Peyer's patch (tissue), 4 donors: ENCODE results near the gene EFHC2.

Experiments
- POLR2A ChIP-seq, 2 donors: fragments of 450-650 bp; IDR thresholded peaks; one replicate each; pipeline ENCODE4 v1.5.1; 2017; ENCODE audit warnings: antibody characterized with exemption in 2 of 2, mild to moderate bottlenecking in 2 of 2, moderate library complexity in 2 of 2
- TF ChIP-seq, protein P1 (sequence below), 6 experiments: fragments of 450-650 bp in 4 of 6; fragments of 200-600 bp in 2 of 6; sonication (generic) in 1 of 6; IDR thresholded peaks; one replicate each; pipeline ENCODE4 v1.5.1; 2017 to 2019; ENCODE audit warnings: antibody characterized with exemption in 6 of 6, mild to moderate bottlenecking in 3 of 6, moderate library complexity in 1 of 6

GRCh38 chrX:44312421-44312820 is 31.1 kb downstream of the EFHC2 start:
- TF ChIP-seq, protein P1, sequence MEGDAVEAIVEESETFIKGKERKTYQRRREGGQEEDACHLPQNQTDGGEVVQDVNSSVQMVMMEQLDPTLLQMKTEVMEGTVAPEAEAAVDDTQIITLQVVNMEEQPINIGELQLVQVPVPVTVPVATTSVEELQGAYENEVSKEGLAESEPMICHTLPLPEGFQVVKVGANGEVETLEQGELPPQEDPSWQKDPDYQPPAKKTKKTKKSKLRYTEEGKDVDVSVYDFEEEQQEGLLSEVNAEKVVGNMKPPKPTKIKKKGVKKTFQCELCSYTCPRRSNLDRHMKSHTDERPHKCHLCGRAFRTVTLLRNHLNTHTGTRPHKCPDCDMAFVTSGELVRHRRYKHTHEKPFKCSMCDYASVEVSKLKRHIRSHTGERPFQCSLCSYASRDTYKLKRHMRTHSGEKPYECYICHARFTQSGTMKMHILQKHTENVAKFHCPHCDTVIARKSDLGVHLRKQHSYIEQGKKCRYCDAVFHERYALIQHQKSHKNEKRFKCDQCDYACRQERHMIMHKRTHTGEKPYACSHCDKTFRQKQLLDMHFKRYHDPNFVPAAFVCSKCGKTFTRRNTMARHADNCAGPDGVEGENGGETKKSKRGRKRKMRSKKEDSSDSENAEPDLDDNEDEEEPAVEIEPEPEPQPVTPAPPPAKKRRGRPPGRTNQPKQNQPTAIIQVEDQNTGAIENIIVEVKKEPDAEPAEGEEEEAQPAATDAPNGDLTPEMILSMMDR (IDR thresholded peaks at IDR 0.05) = no peak
- TF ChIP-seq POLR2A (IDR thresholded peaks at IDR 0.05) = no peak
